HL-60 (cell line): Measurements from ENCODE around the gene PDS5B.
"Not testable (repeated sequence)": the region's sequence is repeated elsewhere in the genome, so short reads cannot be mapped to it uniquely, and the experiment has no call there.

Source experiments
- DNase-seq, 2 experiments: peaks; one replicate each; pipeline ENCODE4 v3.0.0-alpha.2; 2010 to 2020; ENCODE audit warnings: low read depth in 1 of 2, low spot score in 1 of 2
- H3K27ac ChIP-seq: fragments of 250-450 bp; sonication (Bioruptor Pico); replicated peaks from 2 replicates; pipeline ENCODE4 v1.5.1; 2020; ENCODE audit warnings: mild to moderate bottlenecking, moderate library complexity
- H3K27me3 ChIP-seq: fragments of 250-450 bp; sonication (Bioruptor Pico); 2 replicates; pipeline ENCODE4 v1.5.1; 2021; ENCODE audit warnings: mild to moderate bottlenecking, moderate library complexity; ENCODE audit not compliant: insufficient read depth, poor library complexity, severe bottlenecking
- H3K4me3 ChIP-seq: replicated peaks from 2 replicates; pipeline ENCODE4 v1.5.1; 2011; ENCODE audit warnings: mild to moderate bottlenecking, control low read depth, low read length; ENCODE audit not compliant: insufficient read depth
- CTCF ChIP-seq: IDR thresholded peaks from one replicate; pipeline ENCODE4 v1.5.1; 2011; ENCODE audit warnings: low read length, control low read depth, inconsistent platforms; ENCODE audit not compliant: insufficient read depth
- GABPA ChIP-seq: IDR thresholded peaks from 2 replicates; pipeline ENCODE4 v1.6.1; 2012; ENCODE audit warnings: low read depth
- POLR2AphosphoS5 ChIP-seq: IDR thresholded peaks from 2 replicates; pipeline ENCODE4 v1.6.1; 2012; ENCODE audit warnings: low read depth
- REST ChIP-seq: IDR thresholded peaks from 2 replicates; pipeline ENCODE4 v1.6.1; 2012; ENCODE audit warnings: low read depth; ENCODE audit not compliant: insufficient replicate concordance
- SPI1 ChIP-seq: IDR thresholded peaks from 2 replicates; pipeline ENCODE4 v1.6.1; 2012; ENCODE audit warnings: low read depth, mild to moderate bottlenecking, borderline replicate concordance

PDS5B gene

GRCh38 chr13:32555613-32556012 lies 30.6 kb upstream of the PDS5B start:
- no peak for DNase-seq
- no peaks in the 10 kb centered on the region for H3K27me3 ChIP-seq

GRCh38 chr13:32560842-32561241 lies 25.4 kb upstream of the PDS5B start:
- not testable (repeated sequence) for H3K27me3 ChIP-seq, H3K27ac ChIP-seq, H3K4me3 ChIP-seq, DNase-seq

More at GRCh38 chr13:32555613-32556012, 30.6 kb upstream of the PDS5B start:
- TF ChIP-seq REST, result no peak
- TF ChIP-seq SPI1, result no peak
- Histone ChIP-seq H3K27ac (no peak overlapping the region), H3K4me3 (no peak overlapping the region)

- not testable (repeated sequence) for H3K4me3 ChIP-seq, DNase-seq, H3K27ac ChIP-seq, H3K27me3 ChIP-seq
Observed at GRCh38 chr13:32575687-32576086, 10.6 kb upstream of the PDS5B start.

GRCh38 chr13:32577032-32577431 lies 9.2 kb upstream of the PDS5B start:
- H3K27me3 ChIP-seq, result no peaks in the 10 kb centered on the region
- DNase-seq, result no peak
- no peak for TF ChIP-seq POLR2AphosphoS5
- no peak for TF ChIP-seq SPI1
- no peak overlapping the region for H3K4me3 ChIP-seq
- H3K27ac ChIP-seq, result no peak overlapping the region

GRCh38 chr13:32581177-32581786 lies 5.0 kb upstream of the PDS5B start:
- no peak for TF ChIP-seq REST
- TF ChIP-seq CTCF, result peak; percentile 33
- H3K4me3 ChIP-seq, result no peak overlapping the region
- H3K27me3 ChIP-seq, result no peaks in the 10 kb centered on the region
- H3K27ac ChIP-seq, result no peak overlapping the region
- DNase-seq, result no peak

GRCh38 chr13:32582281-32582680 lies 4.0 kb upstream of the PDS5B start:
- DNase-seq, result no peak
- no peaks in the 10 kb centered on the region for H3K27me3 ChIP-seq
- H3K27ac ChIP-seq, result no peak overlapping the region
- H3K4me3 ChIP-seq, result no peak overlapping the region
- TF ChIP-seq GABPA (no peak), SPI1 (no peak), POLR2AphosphoS5 (no peak), CTCF (no peak), REST (no peak)
